Right lobe of liver (tissue), 4 donors: ENCODE results near the gene HLA-C.
"Not testable (repeated sequence)": the region's sequence is repeated elsewhere in the genome, so short reads cannot be mapped to it uniquely, and the experiment has no call there.

ENCODE experiments used
- POLR2A ChIP-seq: fragments of 450-650 bp; IDR thresholded peaks from one replicate; pipeline ENCODE4 v1.6.1; 2017; ENCODE audit warnings: antibody characterized with exemption, mild to moderate bottlenecking
- TF ChIP-seq, protein P1 (sequence below), 4 donors: fragments of 200-600 bp in 3 of 4; fragments of 450-650 bp in 1 of 4; IDR thresholded peaks; one replicate each; pipeline versions ENCODE4 v1.5.1 to v1.8.0; 2016 to 2022; ENCODE audit warnings: antibody characterized with exemption in 4 of 4, mild to moderate bottlenecking in 2 of 4
- donor health status: DM: no; HTN: no; CAD: no.
- donor health status: DM: no; HTN: no; CAD: no.
- donor health status: DM: no; HTN: yes; CAD: no.

DNA sequence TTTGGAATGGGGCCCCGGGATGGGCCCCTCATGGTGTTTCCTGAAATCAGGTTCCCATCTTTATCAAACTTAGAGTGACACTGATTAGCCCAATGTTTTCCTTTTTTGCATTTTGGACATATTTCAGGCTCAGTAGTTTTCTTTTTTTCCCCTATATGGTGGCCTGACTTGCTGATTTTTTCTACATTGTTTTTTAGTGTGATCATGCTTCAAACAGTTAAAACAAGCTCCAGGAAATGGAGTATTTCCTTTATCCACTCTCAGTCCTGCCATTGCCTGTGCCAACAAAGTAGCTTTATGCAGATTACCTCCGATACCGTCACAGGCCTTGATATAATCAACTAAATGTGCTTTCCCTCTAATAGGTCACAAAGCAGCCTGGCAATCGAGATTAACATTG lies 37.8 kb downstream of the HLA-C start:
- TF ChIP-seq, protein P1, sequence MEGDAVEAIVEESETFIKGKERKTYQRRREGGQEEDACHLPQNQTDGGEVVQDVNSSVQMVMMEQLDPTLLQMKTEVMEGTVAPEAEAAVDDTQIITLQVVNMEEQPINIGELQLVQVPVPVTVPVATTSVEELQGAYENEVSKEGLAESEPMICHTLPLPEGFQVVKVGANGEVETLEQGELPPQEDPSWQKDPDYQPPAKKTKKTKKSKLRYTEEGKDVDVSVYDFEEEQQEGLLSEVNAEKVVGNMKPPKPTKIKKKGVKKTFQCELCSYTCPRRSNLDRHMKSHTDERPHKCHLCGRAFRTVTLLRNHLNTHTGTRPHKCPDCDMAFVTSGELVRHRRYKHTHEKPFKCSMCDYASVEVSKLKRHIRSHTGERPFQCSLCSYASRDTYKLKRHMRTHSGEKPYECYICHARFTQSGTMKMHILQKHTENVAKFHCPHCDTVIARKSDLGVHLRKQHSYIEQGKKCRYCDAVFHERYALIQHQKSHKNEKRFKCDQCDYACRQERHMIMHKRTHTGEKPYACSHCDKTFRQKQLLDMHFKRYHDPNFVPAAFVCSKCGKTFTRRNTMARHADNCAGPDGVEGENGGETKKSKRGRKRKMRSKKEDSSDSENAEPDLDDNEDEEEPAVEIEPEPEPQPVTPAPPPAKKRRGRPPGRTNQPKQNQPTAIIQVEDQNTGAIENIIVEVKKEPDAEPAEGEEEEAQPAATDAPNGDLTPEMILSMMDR (IDR thresholded peaks at IDR 0.05), result not testable (repeated sequence)
- TF ChIP-seq POLR2A, result not testable (repeated sequence)
